Stimulated activated CD4-positive, alpha-beta T cell treated with anti-CD3 and anti-CD28 coated beads, Interleukin-1b, Interleukin-23, amount 100 ng/mL, for 4 hours (primary cell): ENCODE results near the gene DYNC2I2.
"Not testable (repeated sequence)": the region's sequence is repeated elsewhere in the genome, so short reads cannot be mapped to it uniquely, and the experiment has no call there.

ENCODE experiments used
- DNase-seq, 2 donors: peaks; one replicate each; pipeline ENCODE4 v3.0.0-alpha.2; 2020; ENCODE audit warnings: low read depth in 2 of 2

DYNC2I2 gene

GRCh38 chr9:128615571-128615970 is 41.1 kb downstream of the DYNC2I2 start:
- DNase-seq, result no peak

GRCh38 chr9:128614728-128615127 is 41.9 kb downstream of the DYNC2I2 start:
- DNase-seq, result no peak

GRCh38 chr9:128611600-128612394 is 44.9 kb downstream of the DYNC2I2 start:
- no peak for DNase-seq

- no peak for DNase-seq
These were observed 45.8 kb downstream of the DYNC2I2 start for GRCh38 chr9:128610897-128611296.

- DNase-seq, result no peak
These were observed 48.9 kb downstream of the DYNC2I2 start for GRCh38 chr9:128607642-128608350.

- no peak for DNase-seq
These were observed 53.0 kb downstream of the DYNC2I2 start for GRCh38 chr9:128603697-128604096.

GRCh38 chr9:128600099-128600498 is 56.5 kb downstream of the DYNC2I2 start:
- no peak for DNase-seq

GRCh38 chr9:128595471-128595870 is 61.2 kb downstream of the DYNC2I2 start:
- DNase-seq, result no peak

GRCh38 chr9:128593856-128594255 is 62.8 kb downstream of the DYNC2I2 start:
- no peak for DNase-seq

- DNase-seq, result no peak
These were observed 63.6 kb downstream of the DYNC2I2 start for GRCh38 chr9:128593039-128593438.

- no peak for DNase-seq
These were observed 67.9 kb downstream of the DYNC2I2 start for GRCh38 chr9:128588581-128589233.

- DNase-seq, result peak in 1 of 2 donors; percentile 28
These were observed 69.2 kb downstream of the DYNC2I2 start for GRCh38 chr9:128587453-128587852.

- not testable (repeated sequence) for DNase-seq
These were observed 69.7 kb downstream of the DYNC2I2 start for GRCh38 chr9:128586934-128587333.

- not testable (repeated sequence) for DNase-seq
These were observed 71.5 kb downstream of the DYNC2I2 start for GRCh38 chr9:128585155-128585554.
